HT-29 (cell line): ENCODE data around the gene PIRT. TPM values are rescaled to one million over a fixed set of nuclear protein-coding genes. Genes with fewer than 3 reads are reported as not detected.
"Not testable (repeated sequence)": the region's sequence is repeated elsewhere in the genome, so short reads cannot be mapped to it uniquely, and the experiment has no call there.

Source experiments
- DNase-seq: peaks from one replicate; pipeline ENCODE4 v3.0.0-alpha.2; 2015; ENCODE audit warnings: low spot score
- total RNA-seq: library from RNA; depleted of rRNA; stranded (reverse); fragments of >200 nt; shearing (Covaris generic); gene quantifications from 2 replicates; pipeline ENCODE4 v1.2.3, GENCODE V29; 2014; rRNA removed

PIRT gene
- not detected in 2 replicates for total RNA-seq

GRCh38 chr17:10837921-10838320 is at the start of gene PIRT:
Gene PIRT (minus strand): TSS chr17:10838087. CDS start chr17:10825645, 12,442 bp downstream.
- no peak for DNase-seq

GRCh38 chr17:10881959-10882358 is 44.1 kb upstream of the PIRT start:
- no peak for DNase-seq

GRCh38 chr17:10879190-10879836 is 41.4 kb upstream of the PIRT start:
- DNase-seq: peak; percentile 12

- peak; percentile 65 for DNase-seq
Measured at GRCh38 chr17:10875984-10876555, 38.2 kb upstream of the PIRT start.

GRCh38 chr17:10875430-10875851 is 37.6 kb upstream of the PIRT start:
- peak; percentile 4 for DNase-seq

- no peak for DNase-seq
Measured at GRCh38 chr17:10871914-10872313, 34.0 kb upstream of the PIRT start.

- DNase-seq: no peak
Measured at GRCh38 chr17:10870336-10871050, 32.6 kb upstream of the PIRT start.

GRCh38 chr17:10868744-10869143 is 30.9 kb upstream of the PIRT start:
- not testable (repeated sequence) for DNase-seq

- no peak for DNase-seq
Measured at GRCh38 chr17:10859051-10859450, 21.2 kb upstream of the PIRT start.

GRCh38 chr17:10857976-10858375 is 20.1 kb upstream of the PIRT start:
- no peak for DNase-seq

- not testable (repeated sequence) for DNase-seq
Measured at GRCh38 chr17:10846636-10847035, 8.7 kb upstream of the PIRT start.

- DNase-seq: no peak
Measured at GRCh38 chr17:10845388-10845751, 7.5 kb upstream of the PIRT start.

GRCh38 chr17:10844621-10845387 is 6.9 kb upstream of the PIRT start:
- peak; percentile 75 for DNase-seq

- peak; percentile 50 for DNase-seq
Measured at GRCh38 chr17:10843811-10844210, 5.9 kb upstream of the PIRT start.

GRCh38 chr17:10842658-10843057 is 4.8 kb upstream of the PIRT start:
- no peak for DNase-seq

GRCh38 chr17:10838682-10839081 is 795 bp upstream of the PIRT start:
- DNase-seq: no peak

GRCh38 chr17:10836966-10837590 is 809 bp downstream of the PIRT start:
- peak; percentile 15 for DNase-seq

GRCh38 chr17:10836145-10836544 is 1.7 kb downstream of the PIRT start:
- DNase-seq: no peak

- no peak for DNase-seq
Measured at GRCh38 chr17:10831696-10832095, 6.2 kb downstream of the PIRT start.

- DNase-seq: no peak
Measured at GRCh38 chr17:10827898-10828552, 9.9 kb downstream of the PIRT start.

- DNase-seq: no peak
Measured at GRCh38 chr17:10824874-10825273, 13.0 kb downstream of the PIRT start.
